HFF-Myc (cell line): ENCODE results near the gene LDLRAD3.

ENCODE experiments used
- DNase-seq: peaks from one replicate; pipeline ENCODE4 v3.0.0-alpha.2; 2011; ENCODE audit warnings: low read depth; ENCODE audit errors: extremely low read depth
- H3K4me3 ChIP-seq: replicated peaks from 2 replicates; pipeline ENCODE4 v1.5.1; 2011; ENCODE audit warnings: low read depth, mild to moderate bottlenecking, control low read depth, low read length
- TF ChIP-seq, protein P1 (sequence below): IDR thresholded peaks from 2 replicates; pipeline ENCODE4 v1.5.1; 2012; ENCODE audit warnings: mild to moderate bottlenecking, low read depth, low read length, control low read depth; ENCODE audit errors: missing control alignments

The LDLRAD3 gene

DNA sequence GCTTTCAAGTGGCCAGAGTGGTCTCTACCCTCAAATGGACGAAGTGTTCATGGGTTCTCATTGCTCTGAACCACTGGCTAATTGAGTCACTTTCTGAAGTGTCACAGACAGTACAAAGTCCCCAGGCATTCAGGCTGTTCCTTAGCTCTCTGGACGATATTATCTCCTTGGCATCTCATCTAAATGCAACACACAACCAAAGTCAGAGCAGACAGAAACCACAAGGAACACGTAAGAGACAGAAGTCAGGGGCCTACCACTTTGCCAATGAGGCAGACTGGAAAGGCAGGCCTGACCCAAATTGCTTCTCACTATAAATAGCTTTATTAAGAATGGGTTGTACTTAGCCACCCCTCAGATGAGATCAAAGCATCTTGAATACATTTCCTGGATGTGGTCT, 29.0 kb upstream of the LDLRAD3 start:
- TF ChIP-seq, protein P1, sequence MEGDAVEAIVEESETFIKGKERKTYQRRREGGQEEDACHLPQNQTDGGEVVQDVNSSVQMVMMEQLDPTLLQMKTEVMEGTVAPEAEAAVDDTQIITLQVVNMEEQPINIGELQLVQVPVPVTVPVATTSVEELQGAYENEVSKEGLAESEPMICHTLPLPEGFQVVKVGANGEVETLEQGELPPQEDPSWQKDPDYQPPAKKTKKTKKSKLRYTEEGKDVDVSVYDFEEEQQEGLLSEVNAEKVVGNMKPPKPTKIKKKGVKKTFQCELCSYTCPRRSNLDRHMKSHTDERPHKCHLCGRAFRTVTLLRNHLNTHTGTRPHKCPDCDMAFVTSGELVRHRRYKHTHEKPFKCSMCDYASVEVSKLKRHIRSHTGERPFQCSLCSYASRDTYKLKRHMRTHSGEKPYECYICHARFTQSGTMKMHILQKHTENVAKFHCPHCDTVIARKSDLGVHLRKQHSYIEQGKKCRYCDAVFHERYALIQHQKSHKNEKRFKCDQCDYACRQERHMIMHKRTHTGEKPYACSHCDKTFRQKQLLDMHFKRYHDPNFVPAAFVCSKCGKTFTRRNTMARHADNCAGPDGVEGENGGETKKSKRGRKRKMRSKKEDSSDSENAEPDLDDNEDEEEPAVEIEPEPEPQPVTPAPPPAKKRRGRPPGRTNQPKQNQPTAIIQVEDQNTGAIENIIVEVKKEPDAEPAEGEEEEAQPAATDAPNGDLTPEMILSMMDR: no peak
- DNase-seq: no peak
- H3K4me3 ChIP-seq: no peak overlapping the region

DNA sequence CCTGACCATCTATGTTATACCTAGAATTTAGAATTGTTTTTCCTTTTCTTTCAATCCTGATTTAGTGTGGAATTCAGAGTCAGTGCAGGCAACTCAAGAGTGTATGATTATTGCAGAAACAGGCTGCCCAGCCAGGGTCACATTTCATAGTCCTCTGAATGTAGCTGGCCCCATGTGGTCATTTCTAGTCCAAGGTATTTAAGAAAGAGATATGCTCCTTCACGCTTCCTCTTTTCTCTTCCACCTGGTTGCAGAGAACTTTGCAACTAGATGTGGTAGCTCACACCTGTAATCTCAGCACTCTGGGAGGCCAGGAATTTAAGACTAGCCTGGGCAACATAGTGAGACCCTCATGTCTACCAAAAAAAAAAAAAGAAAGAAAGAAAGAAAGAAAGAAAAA, 27.6 kb upstream of the LDLRAD3 start:
- DNase-seq: no peak
- TF ChIP-seq, protein P1: no peak
- no peak overlapping the region for H3K4me3 ChIP-seq

DNA sequence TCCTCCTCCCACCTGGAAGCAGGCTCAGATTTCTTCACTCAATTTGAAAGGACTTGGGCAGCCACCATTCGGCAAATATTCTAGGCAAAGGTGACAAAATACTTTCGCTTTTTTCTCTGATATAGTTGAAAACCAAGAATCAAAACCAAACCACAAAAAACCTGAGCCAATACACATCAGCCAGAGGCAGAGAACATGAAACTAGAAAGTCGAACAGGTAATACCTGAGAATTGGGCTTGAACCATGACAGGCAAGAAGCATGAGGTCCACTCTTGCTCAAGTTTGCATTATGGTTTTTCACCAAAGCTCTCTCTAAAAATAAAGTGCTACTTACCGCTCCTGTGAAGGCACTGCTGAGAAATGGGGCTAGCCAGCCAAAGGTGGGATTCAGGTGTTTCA, 26.2 kb upstream of the LDLRAD3 start:
- no peak for DNase-seq
- H3K4me3 ChIP-seq: no peak overlapping the region
- TF ChIP-seq, protein P1: no peak

DNA sequence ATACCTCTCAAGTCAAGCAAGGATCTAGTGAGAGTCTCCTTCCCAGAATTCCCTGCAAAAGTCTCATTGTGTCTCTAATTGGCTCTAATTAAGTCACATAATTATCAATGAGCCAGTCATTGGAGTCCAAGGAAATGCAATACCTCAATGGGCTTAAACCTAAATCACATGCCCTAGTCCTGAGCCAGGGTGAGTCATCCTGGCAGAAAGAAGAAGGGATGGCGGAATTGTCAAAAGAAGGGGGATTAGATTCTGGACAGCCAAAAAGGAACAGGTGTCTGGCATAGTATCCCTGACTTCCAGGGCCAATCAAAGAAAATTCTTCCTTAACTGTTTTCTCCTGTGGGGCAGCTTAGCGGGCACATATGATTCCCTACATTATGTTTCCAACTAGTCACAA, 25.1 kb upstream of the LDLRAD3 start:
- TF ChIP-seq, protein P1: no peak
- DNase-seq: no peak
- no peak overlapping the region for H3K4me3 ChIP-seq

DNA sequence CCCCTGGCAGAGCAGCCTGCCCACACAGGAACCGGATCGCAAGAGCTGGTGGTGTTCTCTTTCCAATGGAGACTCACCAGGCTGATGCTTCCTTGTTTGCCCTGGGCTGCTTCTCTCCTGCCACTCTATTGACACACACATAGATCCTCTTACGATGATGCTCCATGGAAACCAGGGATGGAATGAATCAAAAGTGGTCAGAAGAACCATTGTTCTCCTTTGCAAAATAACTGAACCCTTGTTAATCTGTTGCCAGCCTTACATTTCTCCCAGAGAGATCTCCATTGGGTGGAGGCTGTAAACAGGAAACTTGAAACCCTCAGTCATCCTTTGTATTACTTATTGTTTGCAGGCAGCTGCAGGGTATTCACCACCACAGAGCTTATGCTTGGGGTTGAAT, 24.6 kb upstream of the LDLRAD3 start:
- TF ChIP-seq, protein P1: no peak
- H3K4me3 ChIP-seq: no peak overlapping the region
- DNase-seq: no peak

DNA sequence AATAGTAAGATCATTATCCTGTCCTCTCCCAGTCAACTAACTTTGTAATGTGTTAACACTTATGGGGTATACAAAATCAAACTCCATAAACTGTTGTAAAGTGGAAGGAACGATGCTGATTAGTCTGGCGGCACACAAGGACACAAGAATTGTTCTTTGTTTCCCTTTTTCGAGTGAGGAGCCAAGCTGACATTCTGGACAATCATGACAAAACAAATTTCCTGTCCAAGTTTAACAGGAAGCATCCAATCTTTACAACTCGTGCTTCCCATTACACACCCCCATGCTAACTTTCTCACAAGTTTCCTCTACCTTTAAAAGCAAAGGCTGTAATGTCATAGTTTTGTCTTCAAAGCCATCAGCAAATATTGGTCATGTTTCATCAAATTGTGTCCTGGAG, 20.4 kb upstream of the LDLRAD3 start:
- TF ChIP-seq, protein P1: no peak
- DNase-seq: no peak
- H3K4me3 ChIP-seq: no peak overlapping the region

DNA sequence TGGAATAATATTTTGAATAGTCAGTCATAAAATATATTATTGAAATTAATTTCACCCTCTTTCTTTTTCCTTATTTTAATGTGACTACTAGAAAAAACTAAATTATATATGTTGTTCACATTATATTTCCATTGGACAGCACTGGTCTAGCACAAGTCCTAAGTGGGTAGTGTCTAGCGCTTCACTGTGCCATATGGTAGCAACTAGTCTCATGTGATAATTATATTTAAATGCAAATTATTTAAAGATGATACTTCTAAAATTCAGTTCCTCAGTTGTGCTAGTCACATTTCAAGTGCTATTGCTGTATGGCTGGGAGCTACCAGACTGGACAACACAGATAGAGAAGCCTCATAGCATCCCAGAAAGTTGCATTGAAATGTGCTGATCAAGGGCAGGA, 19.1 kb upstream of the LDLRAD3 start:
- no peak for DNase-seq
- no peak overlapping the region for H3K4me3 ChIP-seq

More for the DNA sequence above, 19.1 kb upstream of the LDLRAD3 start:
- TF ChIP-seq, protein P1: no peak
